Osteocyte (in vitro differentiated cells): ENCODE results near the gene RCE1. TPM values are rescaled to one million over a fixed set of nuclear protein-coding genes. Genes with fewer than 3 reads are reported as not detected.

Experiments used
- DNase-seq: peaks from one replicate; pipeline ENCODE4 v3.0.0; 2021; ENCODE audit warnings: mixed read lengths; ENCODE audit not compliant: unreplicated experiment; ENCODE audit errors: extremely low spot score
- H3K27ac Mint-ChIP-seq: one replicate; pipeline ENCODE4 v1.8.0; 2021; ENCODE audit warnings: mild to moderate bottlenecking, mixed read lengths; ENCODE audit not compliant: unreplicated experiment
- H3K27me3 Mint-ChIP-seq: one replicate; pipeline ENCODE4 v1.8.0; 2021; ENCODE audit warnings: mixed read lengths; ENCODE audit not compliant: unreplicated experiment
- H3K36me3 Mint-ChIP-seq: one replicate; pipeline ENCODE4 v1.8.0; 2021; ENCODE audit warnings: mixed read lengths; ENCODE audit not compliant: unreplicated experiment
- H3K4me1 Mint-ChIP-seq: one replicate; pipeline ENCODE4 v1.8.0; 2021; ENCODE audit warnings: mixed read lengths; ENCODE audit not compliant: unreplicated experiment
- H3K4me3 Mint-ChIP-seq: one replicate; pipeline ENCODE4 v1.8.0; 2021; ENCODE audit warnings: mild to moderate bottlenecking, moderate library complexity, mixed read lengths; ENCODE audit not compliant: unreplicated experiment
- H3K9me3 Mint-ChIP-seq: one replicate; pipeline ENCODE4 v1.8.0; 2021; ENCODE audit warnings: mixed read lengths; ENCODE audit not compliant: unreplicated experiment
- total RNA-seq: library from RNA; stranded (reverse); gene quantifications from 2 replicates; pipeline ENCODE4 v1.2.1, GENCODE V29; 2021
- TF ChIP-seq, protein P1 (sequence below): fragments of 200-600 bp; sonication (generic); IDR thresholded peaks from 2 replicates; pipeline ENCODE4 v1.5.0; 2021; ENCODE audit warnings: antibody characterized with exemption, mild to moderate bottlenecking, moderate library complexity

The RCE1 gene
- total RNA-seq, 1 donor from 2014 or later = 20.3 TPM

DNA sequence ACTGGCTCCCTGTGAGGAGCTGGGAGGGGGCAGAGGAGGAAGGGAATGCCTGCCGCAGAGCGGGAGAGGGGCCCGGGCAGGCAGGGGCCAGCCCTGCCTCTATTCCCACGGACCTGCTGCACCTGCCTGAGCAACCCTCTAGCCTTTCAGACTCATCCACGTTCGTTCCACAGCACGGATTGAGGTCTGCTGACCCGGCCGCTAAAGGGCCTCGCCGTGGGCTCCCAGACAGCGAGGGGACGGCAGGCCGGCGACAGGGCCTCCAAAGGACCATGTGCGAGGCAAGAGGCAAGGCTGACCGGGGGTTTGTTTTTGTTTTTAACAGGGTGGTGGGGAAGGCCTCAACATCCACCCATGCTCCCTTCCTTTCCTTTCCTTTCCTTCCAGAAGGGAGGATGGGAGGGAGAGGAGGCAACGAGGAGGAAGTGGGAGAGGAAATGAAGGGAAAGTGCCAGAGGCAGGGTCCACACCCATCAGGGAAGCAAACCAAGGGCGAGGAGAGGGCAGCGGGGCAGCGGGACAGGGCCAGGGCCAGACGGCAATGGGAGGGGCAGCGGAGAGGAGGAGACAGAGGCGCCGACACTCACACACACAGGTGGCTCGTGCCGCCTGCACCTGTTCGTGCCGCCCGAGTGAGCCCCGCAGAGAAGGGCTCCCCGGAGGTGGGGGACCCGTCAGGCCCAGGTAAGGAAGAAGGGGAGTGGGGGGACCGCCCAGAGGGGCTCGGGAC, 21.1 kb downstream of the RCE1 start:
- Mint-ChIP-seq H3K4me3 (no peak overlapping the region), H3K4me1 (no peaks in the 10 kb centered on the region), H3K36me3 (peaks cover 7% of the 10 kb centered on the region), H3K27me3 (no peaks in the 10 kb centered on the region), H3K9me3 (no peaks in the 10 kb centered on the region), H3K27ac (no peak overlapping the region)
- TF ChIP-seq, protein P1, sequence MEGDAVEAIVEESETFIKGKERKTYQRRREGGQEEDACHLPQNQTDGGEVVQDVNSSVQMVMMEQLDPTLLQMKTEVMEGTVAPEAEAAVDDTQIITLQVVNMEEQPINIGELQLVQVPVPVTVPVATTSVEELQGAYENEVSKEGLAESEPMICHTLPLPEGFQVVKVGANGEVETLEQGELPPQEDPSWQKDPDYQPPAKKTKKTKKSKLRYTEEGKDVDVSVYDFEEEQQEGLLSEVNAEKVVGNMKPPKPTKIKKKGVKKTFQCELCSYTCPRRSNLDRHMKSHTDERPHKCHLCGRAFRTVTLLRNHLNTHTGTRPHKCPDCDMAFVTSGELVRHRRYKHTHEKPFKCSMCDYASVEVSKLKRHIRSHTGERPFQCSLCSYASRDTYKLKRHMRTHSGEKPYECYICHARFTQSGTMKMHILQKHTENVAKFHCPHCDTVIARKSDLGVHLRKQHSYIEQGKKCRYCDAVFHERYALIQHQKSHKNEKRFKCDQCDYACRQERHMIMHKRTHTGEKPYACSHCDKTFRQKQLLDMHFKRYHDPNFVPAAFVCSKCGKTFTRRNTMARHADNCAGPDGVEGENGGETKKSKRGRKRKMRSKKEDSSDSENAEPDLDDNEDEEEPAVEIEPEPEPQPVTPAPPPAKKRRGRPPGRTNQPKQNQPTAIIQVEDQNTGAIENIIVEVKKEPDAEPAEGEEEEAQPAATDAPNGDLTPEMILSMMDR = no peak
- DNase-seq = no peak

DNA sequence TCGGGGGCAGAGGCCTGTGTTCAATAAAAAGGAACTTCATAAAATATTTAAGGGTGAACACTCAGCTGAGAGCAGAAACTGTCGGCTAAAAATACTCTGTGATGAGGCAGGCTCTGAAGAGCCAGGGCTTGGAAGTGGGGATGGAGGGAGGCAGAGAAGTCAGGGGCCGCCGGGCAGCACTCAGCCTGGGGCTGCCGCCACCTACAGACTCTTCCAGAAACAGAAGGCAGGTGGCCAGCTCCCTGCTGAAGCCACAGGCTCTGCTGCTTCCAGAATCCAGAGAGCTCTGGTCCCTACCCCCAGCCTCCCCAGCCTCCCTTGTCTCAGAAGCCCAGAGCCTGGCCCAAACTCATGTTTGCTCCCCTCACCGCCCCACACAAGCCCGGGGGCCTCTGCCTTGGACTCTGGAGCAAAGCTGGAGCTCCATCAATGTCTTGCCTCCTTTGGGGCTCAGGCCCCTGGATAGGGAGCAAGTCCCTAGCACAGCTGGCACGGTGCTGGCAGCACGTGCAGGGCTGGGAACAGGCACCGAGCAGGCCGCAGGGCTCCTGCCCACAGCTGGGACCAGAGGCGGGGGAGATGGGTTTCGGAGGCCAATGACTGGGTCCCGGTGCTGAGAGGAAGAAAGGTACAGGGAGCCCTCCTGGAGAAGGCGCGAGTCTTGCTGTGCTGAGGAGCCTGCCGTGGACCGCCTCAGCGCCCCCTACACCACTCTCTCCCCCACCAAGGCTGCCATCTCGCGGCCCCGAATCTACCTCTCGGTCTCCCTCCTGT, 21.9 kb downstream of the RCE1 start:
- Mint-ChIP-seq H3K27ac (no peak overlapping the region), H3K9me3 (no peaks in the 10 kb centered on the region)
- DNase-seq = no peak

DNA sequence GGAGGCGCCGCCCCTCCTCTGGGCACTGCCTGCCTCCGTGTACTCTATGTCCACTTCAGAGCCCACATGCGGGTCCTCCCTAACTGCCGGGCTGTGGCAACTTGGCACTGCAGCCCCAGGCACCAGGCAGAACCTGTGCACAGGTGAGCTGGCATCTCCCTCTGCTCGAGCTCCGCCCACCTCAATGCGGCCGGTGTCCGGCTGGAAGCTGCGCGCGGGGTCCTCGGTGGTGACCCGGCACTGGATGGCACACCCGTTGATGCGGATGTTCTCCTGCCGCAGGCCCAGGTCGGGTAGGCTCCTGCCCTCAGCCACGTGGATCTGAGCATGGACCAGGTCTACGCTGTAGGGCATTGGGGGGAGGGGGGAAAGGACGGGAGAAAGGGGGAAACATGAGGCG, 22.8 kb downstream of the RCE1 start:
- no peak for DNase-seq
- Mint-ChIP-seq H3K27me3 (no peaks in the 10 kb centered on the region), H3K27ac (no peak overlapping the region), H3K4me3 (no peak overlapping the region), H3K36me3 (peaks cover 12% of the 10 kb centered on the region), H3K4me1 (no peaks in the 10 kb centered on the region), H3K9me3 (no peaks in the 10 kb centered on the region)
- TF ChIP-seq, protein P1 = no peak

More for the DNA sequence above, 21.9 kb downstream of the RCE1 start:
- Mint-ChIP-seq H3K4me1 (no peaks in the 10 kb centered on the region), H3K4me3 (no peak overlapping the region), H3K27me3 (no peaks in the 10 kb centered on the region), H3K36me3 (peaks cover 8% of the 10 kb centered on the region)
- TF ChIP-seq, protein P1 = no peak

DNA sequence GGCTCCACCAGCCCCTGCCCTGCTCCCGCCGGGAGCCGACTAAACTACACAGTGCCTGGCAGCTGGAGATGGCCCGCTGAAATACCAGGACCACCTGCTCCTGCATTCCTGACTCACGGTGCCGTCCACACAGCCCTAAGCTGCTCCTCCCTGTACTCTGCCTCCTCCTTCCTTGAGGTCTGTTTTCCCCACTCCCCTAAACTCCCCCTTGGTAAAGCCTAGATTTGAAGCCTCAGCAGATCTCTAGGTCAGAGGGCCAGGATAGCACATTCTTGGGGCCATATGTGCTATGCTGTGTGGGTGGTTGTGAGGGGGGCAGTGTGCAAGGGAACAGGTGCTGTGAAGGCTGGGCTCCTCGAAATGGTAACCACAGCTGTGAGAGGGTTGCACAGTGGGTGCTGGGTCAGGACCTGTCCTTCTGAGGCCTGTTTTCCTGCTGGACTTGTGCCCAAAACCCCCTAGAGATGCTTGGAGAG, 23.3 kb downstream of the RCE1 start:
- H3K36me3 Mint-ChIP-seq = peaks cover 12% of the 10 kb centered on the region
- no peak for DNase-seq
- no peak overlapping the region for H3K4me3 Mint-ChIP-seq
- no peaks in the 10 kb centered on the region for H3K9me3 Mint-ChIP-seq
- no peak overlapping the region for H3K27ac Mint-ChIP-seq
- TF ChIP-seq, protein P1 = no peak
- no peaks in the 10 kb centered on the region for H3K4me1 Mint-ChIP-seq
- H3K27me3 Mint-ChIP-seq = no peaks in the 10 kb centered on the region

DNA sequence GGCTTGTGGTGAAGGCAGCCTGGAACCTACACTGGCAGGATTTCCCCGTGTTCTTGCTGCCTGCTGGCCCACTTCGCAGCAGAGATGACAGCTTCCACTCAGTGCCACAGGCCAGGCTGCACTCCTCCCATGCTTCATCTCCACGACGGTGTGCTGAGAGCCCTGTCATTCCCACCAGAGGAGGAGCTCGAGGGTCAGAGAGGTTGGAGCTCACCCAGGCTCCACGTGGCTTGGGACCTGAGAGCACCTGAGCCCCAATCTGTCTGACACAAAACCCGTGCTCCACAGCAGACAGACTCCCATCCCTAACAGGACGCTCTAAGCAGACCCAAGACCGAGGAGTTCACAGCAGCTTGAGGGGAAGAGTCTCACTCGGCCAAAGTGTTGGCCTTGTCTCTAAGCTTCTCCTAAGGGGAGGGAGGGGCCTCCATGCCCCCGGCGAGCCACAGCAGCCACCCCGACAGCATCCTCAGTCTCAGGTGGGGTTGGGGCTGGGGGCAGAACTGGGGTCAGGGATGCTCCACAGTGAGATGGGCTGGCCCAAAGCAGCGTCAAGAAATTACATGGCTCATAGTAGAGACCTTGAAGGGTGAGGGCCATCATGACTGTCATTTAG, 24.3 kb downstream of the RCE1 start:
- H3K4me1 Mint-ChIP-seq = no peaks in the 10 kb centered on the region
- H3K4me3 Mint-ChIP-seq = no peak overlapping the region
- TF ChIP-seq, protein P1 = no peak
- H3K9me3 Mint-ChIP-seq = no peaks in the 10 kb centered on the region
- DNase-seq = no peak
- H3K27me3 Mint-ChIP-seq = no peaks in the 10 kb centered on the region
- peaks cover 12% of the 10 kb centered on the region for H3K36me3 Mint-ChIP-seq
- H3K27ac Mint-ChIP-seq = no peak overlapping the region
